A549 (cell line): ENCODE results near the gene NUP210. TPM values are rescaled to one million over a fixed set of nuclear protein-coding genes. Genes with fewer than 3 reads are reported as not detected.

Source experiments
- ATAC-seq, 2 experiments: fragments of 200-7000 bp in 1 of 2; fragments of >200 bp in 1 of 2; cut with Nextera tagmentation in 1 of 2; cut with Tn5 transposase in 1 of 2; 3 replicates each; pipeline versions ENCODE4 v1.8.0 to v1.9.1; 2018 to 2020; ENCODE audit warnings: mild to moderate bottlenecking in 1 of 2, moderate library complexity in 1 of 2
- CTCF ChIA-PET: fragments of 300-600 bp; sonication (Branson Sonifier 250); formaldehyde crosslinking; extraction: SDS; loops from one replicate; lab custom pipeline; 2021; ENCODE audit warnings: antibody characterized with exemption, inconsistent platforms; lab: Yijun Ruan, JAX
- POLR2A ChIA-PET: fragments of 350-600 bp; formaldehyde crosslinking; extraction: SDS; loops from one replicate; lab custom pipeline; 2021; ENCODE audit warnings: antibody characterized with exemption, inconsistent platforms; lab: Yijun Ruan, JAX
- DNase-seq, 2 experiments: peaks; one replicate each; pipeline versions ENCODE4 v3.0.0 to v3.0.0-alpha.2; 2011 to 2016; ENCODE audit warnings: low read depth in 1 of 2, low spot score in 1 of 2
- FAIRE-seq: peaks from 2 replicates; lab custom pipeline; 2011; peaks lifted over from hg19 to GRCh38; lab: Jason Lieb, UNC
- H3K27ac ChIP-seq, 2 experiments: fragments of >200 bp; sonication (Bioruptor Twin); formaldehyde crosslinking; 3 replicates each; pipeline ENCODE4 v1.5.1; 2016 to 2017
- H3K4me1 ChIP-seq: fragments of >200 bp; sonication (Bioruptor Twin); formaldehyde crosslinking; 3 replicates; pipeline ENCODE4 v1.6.1; 2016
- H3K4me2 ChIP-seq: fragments of >200 bp; sonication (Bioruptor Twin); formaldehyde crosslinking; 3 replicates; pipeline ENCODE4 v1.6.1; 2016
- H3K4me3 ChIP-seq: fragments of >200 bp; sonication (Bioruptor Twin); formaldehyde crosslinking; 3 replicates; pipeline ENCODE4 v1.5.1; 2016
- H3K9me3 ChIP-seq: fragments of >200 bp; sonication (Bioruptor Twin); formaldehyde crosslinking; 3 replicates; pipeline ENCODE4 v1.6.1; 2016
- ATOH8 ChIP-seq: fragments of 250-450 bp; sonication (Bioruptor Pico); IDR thresholded peaks from 2 replicates; pipeline ENCODE4 v1.5.0; 2020; ENCODE audit warnings: low read depth, mild to moderate bottlenecking, moderate library complexity
- CHD2 ChIP-seq: fragments of 150-350 bp; IDR thresholded peaks from 2 replicates; pipeline ENCODE4 v1.6.1; 2014; ENCODE audit warnings: low read length; ENCODE audit not compliant: partially characterized antibody
- CHD4 ChIP-seq: fragments of 200-600 bp; sonication (generic); IDR thresholded peaks from 2 replicates; pipeline ENCODE4 v1.6.1; 2016; ENCODE audit warnings: antibody characterized with exemption, mild to moderate bottlenecking, borderline replicate concordance
- EHF ChIP-seq: fragments of 250-450 bp; sonication (Bioruptor Pico); IDR thresholded peaks from 2 replicates; pipeline ENCODE4 v1.5.0; 2020; ENCODE audit warnings: mild to moderate bottlenecking
- ELK1 ChIP-seq: fragments of 150-350 bp; IDR thresholded peaks from 2 replicates; pipeline ENCODE4 v1.6.1; 2014; ENCODE audit warnings: low read depth, mild to moderate bottlenecking, low read length
- EP300 ChIP-seq, 2 experiments: fragments of >200 bp; sonication (Bioruptor Twin); formaldehyde crosslinking; IDR thresholded peaks; 2 replicates in 1 of 2; 3 replicates in 1 of 2; pipeline ENCODE4 v1.6.1; 2016 to 2017
- FOXS1 ChIP-seq: fragments of 250-450 bp; sonication (Bioruptor Pico); IDR thresholded peaks from 2 replicates; pipeline ENCODE4 v1.5.0; 2020; ENCODE audit warnings: mild to moderate bottlenecking, moderate library complexity
- GATA3 ChIP-seq: IDR thresholded peaks from 2 replicates; pipeline ENCODE4 v1.6.1; 2012; ENCODE audit warnings: borderline replicate concordance
- HDAC2 ChIP-seq: fragments of 200-600 bp; sonication (generic); IDR thresholded peaks from 2 replicates; pipeline ENCODE4 v1.6.1; 2016
- HEYL ChIP-seq: fragments of 250-450 bp; sonication (Bioruptor Pico); IDR thresholded peaks from 2 replicates; pipeline ENCODE4 v1.8.0; 2021; ENCODE audit warnings: mild to moderate bottlenecking, moderate library complexity
- HOXA7 ChIP-seq: fragments of 250-450 bp; sonication (Bioruptor Pico); IDR thresholded peaks from 2 replicates; pipeline ENCODE4 v1.5.0; 2020; ENCODE audit warnings: mild to moderate bottlenecking, moderate library complexity
- HOXB13 ChIP-seq: fragments of 250-450 bp; sonication (Bioruptor Pico); IDR thresholded peaks from 2 replicates; pipeline ENCODE4 v1.5.0; 2020; ENCODE audit warnings: low read depth, mild to moderate bottlenecking, moderate library complexity
- HOXB5 ChIP-seq: fragments of 250-450 bp; sonication (Bioruptor Pico); IDR thresholded peaks from 2 replicates; pipeline ENCODE4 v1.5.0; 2020; ENCODE audit warnings: mild to moderate bottlenecking, moderate library complexity
- KDM5A ChIP-seq: fragments of 200-600 bp; sonication (generic); IDR thresholded peaks from 2 replicates; pipeline ENCODE4 v1.6.1; 2016; ENCODE audit warnings: antibody characterized with exemption, mild to moderate bottlenecking
- MAFK ChIP-seq: fragments of 450-650 bp; IDR thresholded peaks from 2 replicates; pipeline ENCODE4 v1.6.1; 2014; ENCODE audit not compliant: partially characterized antibody
- MAX ChIP-seq: IDR thresholded peaks from 2 replicates; pipeline ENCODE4 v1.6.1; 2012
- MAZ ChIP-seq: fragments of 150-350 bp; IDR thresholded peaks from 2 replicates; pipeline ENCODE4 v1.6.1; 2014; ENCODE audit warnings: antibody characterized with exemption, low read depth, low read length, borderline replicate concordance
- MYC ChIP-seq: IDR thresholded peaks from 2 replicates; pipeline ENCODE4 v1.6.1; 2012; ENCODE audit warnings: mild to moderate bottlenecking, inconsistent platforms, low read length, improper control_type of control experiment, borderline replicate concordance
- NR3C1 ChIP-seq: fragments of >200 bp; sonication (Bioruptor Twin); formaldehyde crosslinking; IDR thresholded peaks from 3 replicates; pipeline ENCODE4 v1.6.1; 2017
- POLR2AphosphoS2 ChIP-seq: conservative IDR thresholded peaks from 2 replicates; pipeline ENCODE4 v1.6.1; 2012; ENCODE audit warnings: low read length, improper control_type of control experiment, inconsistent platforms
- RCOR1 ChIP-seq: fragments of 150-350 bp; IDR thresholded peaks from 2 replicates; pipeline ENCODE4 v1.6.1; 2014; ENCODE audit warnings: antibody characterized with exemption, low read length, low read depth
- RFX5 ChIP-seq: fragments of 450-650 bp; IDR thresholded peaks from 2 replicates; pipeline ENCODE4 v1.7.1; 2014; ENCODE audit warnings: antibody characterized with exemption, mild to moderate bottlenecking, moderate library complexity
- RNF2 ChIP-seq: fragments of 200-600 bp; sonication (generic); IDR thresholded peaks from 2 replicates; pipeline ENCODE4 v1.6.1; 2016; ENCODE audit warnings: low read depth, mild to moderate bottlenecking, antibody characterized with exemption, moderate library complexity, borderline replicate concordance
- SMC3 ChIP-seq: fragments of >200 bp; sonication (Bioruptor Twin); formaldehyde crosslinking; IDR thresholded peaks from 3 replicates; pipeline ENCODE4 v1.6.1; 2018; ENCODE audit warnings: inconsistent platforms
- SREBF2 ChIP-seq: fragments of 450-650 bp; IDR thresholded peaks from 2 replicates; pipeline ENCODE4 v1.6.1; 2014; ENCODE audit warnings: mild to moderate bottlenecking, moderate library complexity
- TFCP2L1 ChIP-seq: fragments of 250-450 bp; sonication (Bioruptor Pico); IDR thresholded peaks from 2 replicates; pipeline ENCODE4 v1.5.0; 2021; ENCODE audit warnings: mild to moderate bottlenecking
- USF2 ChIP-seq: fragments of 450-650 bp; IDR thresholded peaks from 2 replicates; pipeline ENCODE4 v1.6.1; 2014; ENCODE audit warnings: antibody characterized with exemption
- ZC3H11A ChIP-seq: fragments of 450-650 bp; IDR thresholded peaks from 2 replicates; pipeline ENCODE4 v1.6.1; 2014; ENCODE audit warnings: antibody characterized with exemption, mild to moderate bottlenecking
- ZFP36 ChIP-seq: fragments of 450-650 bp; IDR thresholded peaks from 2 replicates; pipeline ENCODE4 v1.6.1; 2014; ENCODE audit warnings: borderline replicate concordance; ENCODE audit not compliant: partially characterized antibody
- ZNF302 ChIP-seq: fragments of 250-450 bp; sonication (Bioruptor Pico); IDR thresholded peaks from 2 replicates; pipeline ENCODE4 v1.9.0; 2021; ENCODE audit warnings: inconsistent platforms, mild to moderate bottlenecking, moderate library complexity
- ZSCAN20 ChIP-seq: fragments of 250-450 bp; sonication (Bioruptor Pico); IDR thresholded peaks from 2 replicates; pipeline ENCODE4 v1.8.0; 2022; ENCODE audit warnings: mild to moderate bottlenecking, moderate library complexity
- WGBS: methylation state at CpG from one replicate; pipeline ENCODE4 v1.1.6; 2017; ENCODE audit errors: missing lambda C conversion rate; 5-methylcytosine and 5-hydroxymethylcytosine counted together
- polyA plus RNA-seq, 4 experiments: library from polyadenylated mRNA; depleted of rRNA in 3 of 4; stranded (reverse); fragments of >200 nt; fragmentation: RNase III in 1 of 4; extraction: RNeasy Plus Mini Kit Qiagen cat#74134 plus additional on column Dnase treatment in 1 of 4; gene quantifications; 2 replicates in 3 of 4; 3 replicates in 1 of 4; pipeline ENCODE4 v1.2.3, GENCODE V29; 2011 to 2017

Gene NUP210
- polyA plus RNA-seq, 2 of the 4 experiments (the other 2 are of a cell fraction): 25.7 to 28.1 TPM

GRCh38 chr3:13307041-13307440 is 113.1 kb downstream of the NUP210 start:
- TF ChIP-seq HOXB5 (CRISPR knock-in tag) (no peak), USF2 (no peak)
- WGBS: 94% methylated on average over 9 of the region's 11 CpGs
- DNase-seq (no peak), ATAC-seq (no peak), FAIRE-seq (no peak)
- no peaks in the 10 kb centered on the region for H3K9me3 ChIP-seq
- CTCF ChIA-PET: interaction anchor here (0.5 to 3.5 kb wide), 9 partner anchors 12 to 215 kb away, joined by 3 to 15 read pairs (median 3); no protein-coding TSS in a partner anchor
- POLR2A ChIA-PET: no interaction called here
- H3K4me3 ChIP-seq: no peak overlapping the region
- no peak overlapping the region for H3K4me2 ChIP-seq
- peaks cover 1% of the 10 kb centered on the region for H3K4me1 ChIP-seq
- H3K27ac ChIP-seq: no peak overlapping the region

GRCh38 chr3:13305623-13306022 is 114.5 kb downstream of the NUP210 start:
- FAIRE-seq: no peak
- ChIA-PET CTCF (interaction anchor here (1.5 to 3.5 kb wide), 3 partner anchors 11 to 22 kb away, joined by 6 to 15 read pairs (median 14); no protein-coding TSS in a partner anchor), POLR2A (no interaction called here)
- TF ChIP-seq MYC (no peak), TFCP2L1 (CRISPR knock-in tag) (no peak), HOXB5 (CRISPR knock-in tag) (no peak), ATOH8 (no peak), MAFK (no peak), ELK1 (no peak), NR3C1 (no peak), KDM5A (no peak), ZC3H11A (no peak), HOXA7 (CRISPR knock-in tag) (no peak), ZFP36 (no peak), HDAC2 (no peak), CHD4 (no peak), ZNF302 (no peak), RFX5 (no peak), POLR2AphosphoS2 (no peak), RNF2 (no peak), HOXB13 (CRISPR knock-in tag) (no peak), SREBF2 (no peak)
- H3K4me2 ChIP-seq: no peak overlapping the region
- no peak for ATAC-seq
- no peak overlapping the region for H3K27ac ChIP-seq
- WGBS: no CpG with 5 or more reads among the region's 4 CpGs
- no peaks in the 10 kb centered on the region for H3K9me3 ChIP-seq
- no peak overlapping the region for H3K4me3 ChIP-seq
- H3K4me1 ChIP-seq: peaks cover 11% of the 10 kb centered on the region
- no peak for DNase-seq

GRCh38 chr3:13303410-13303809 is 116.7 kb downstream of the NUP210 start:
- TF ChIP-seq SMC3 (no peak), GATA3 (no peak), HOXA7 (CRISPR knock-in tag) (no peak), ZNF302 (no peak), ZSCAN20 (CRISPR knock-in tag) (no peak), FOXS1 (CRISPR knock-in tag) (no peak), TFCP2L1 (CRISPR knock-in tag) (no peak), HDAC2 (no peak), RCOR1 (no peak), EP300 (IDR thresholded peaks at IDR 0.05) (no peak), HEYL (no peak), MYC (no peak), MAX (no peak), HOXB5 (CRISPR knock-in tag) (no peak), CHD2 (no peak), EHF (CRISPR knock-in tag) (no peak), MAZ (no peak)
- DNase-seq (no peak), FAIRE-seq (no peak), ATAC-seq (no peak)
- Histone ChIP-seq H3K27ac (no peak overlapping the region), H3K9me3 (no peaks in the 10 kb centered on the region), H3K4me3 (no peak overlapping the region), H3K4me1 (peaks cover 11% of the 10 kb centered on the region), H3K4me2 (no peak overlapping the region)
- ChIA-PET POLR2A (no interaction called here), CTCF (interaction anchor here (1.0 to 1.8 kb wide), 3 partner anchors 11 to 20 kb away, joined by 3 to 12 read pairs (median 4); no protein-coding TSS in a partner anchor)
- 69% methylated on average over 6 of the region's 6 CpGs for WGBS
